H54 (cell line): ENCODE results near the gene SPPL3.

Experiments
- DNase-seq: peaks from one replicate; pipeline ENCODE4 v3.0.0; 2011; ENCODE audit warnings: low spot score, mixed read lengths; ENCODE audit not compliant: insufficient read length
- FAIRE-seq: peaks from 3 replicates; lab custom pipeline; 2011; peaks lifted over from hg19 to GRCh38; lab: Jason Lieb, UNC
- POLR2A ChIP-seq: IDR thresholded peaks from 2 replicates; pipeline ENCODE4 v1.6.1; 2011; ENCODE audit warnings: low read depth, mild to moderate bottlenecking, low read length

Gene SPPL3

DNA sequence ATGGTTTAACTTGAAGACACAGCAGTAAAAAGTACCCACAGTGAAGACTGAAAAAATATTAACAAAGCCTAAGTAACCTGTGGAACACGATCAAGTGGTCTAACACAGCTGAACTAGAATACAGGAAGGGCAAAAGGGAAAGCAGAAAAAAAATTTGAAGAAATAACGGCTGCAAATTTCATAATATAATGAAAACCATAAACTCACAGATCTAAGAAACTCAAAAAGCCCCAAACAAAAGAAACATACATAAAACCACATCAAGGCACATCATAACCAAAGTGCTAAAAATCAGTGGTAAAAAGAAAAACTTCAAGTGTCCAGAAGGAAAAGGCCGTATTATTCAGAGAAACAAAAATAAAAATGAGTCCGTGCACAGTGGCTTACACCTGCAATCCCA is 30.9 kb downstream of the SPPL3 start:
- TF ChIP-seq POLR2A, result no peak
- FAIRE-seq (no peak), DNase-seq (no peak)

DNA sequence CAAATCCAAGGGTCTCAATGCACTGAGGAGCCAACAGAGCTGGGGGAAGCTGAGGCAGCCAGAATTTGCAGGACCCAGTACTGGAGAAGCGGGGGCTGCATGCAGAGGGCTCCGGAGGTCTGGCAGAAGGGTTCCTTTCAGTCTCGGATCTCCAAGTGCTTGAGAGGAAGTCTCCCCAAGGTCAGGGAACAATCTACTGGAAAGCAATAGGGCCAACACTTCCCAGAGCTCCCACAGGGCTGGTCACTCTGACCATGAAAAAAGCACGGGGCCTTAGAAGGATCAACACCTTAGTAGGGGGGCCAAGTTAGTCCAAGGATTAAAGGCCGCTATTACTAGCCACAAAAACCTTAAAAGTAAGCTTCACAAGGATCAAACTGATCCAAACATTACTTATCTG is 31.7 kb downstream of the SPPL3 start:
- no peak for FAIRE-seq
- no peak for TF ChIP-seq POLR2A
- no peak for DNase-seq

DNA sequence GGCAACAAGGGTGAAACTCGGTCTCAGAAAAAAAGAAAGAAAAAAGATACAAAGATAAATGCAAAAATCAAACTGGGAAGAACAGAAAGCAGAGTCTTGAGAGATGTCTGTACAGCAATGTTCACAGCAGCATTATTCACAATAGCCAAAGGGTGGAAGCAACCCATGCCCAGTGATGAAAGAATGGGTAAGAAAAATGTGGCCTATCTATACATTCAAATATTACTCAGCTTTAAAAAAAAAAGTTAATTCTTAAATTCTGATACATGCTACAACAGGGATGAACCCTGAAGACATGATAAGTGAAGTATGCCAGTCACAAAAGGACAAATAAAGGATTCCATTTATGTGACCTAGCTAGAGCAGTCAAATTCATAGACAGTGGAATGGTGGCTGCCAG is 33.7 kb downstream of the SPPL3 start:
- FAIRE-seq (no peak), DNase-seq (no peak)
- no peak for TF ChIP-seq POLR2A

DNA sequence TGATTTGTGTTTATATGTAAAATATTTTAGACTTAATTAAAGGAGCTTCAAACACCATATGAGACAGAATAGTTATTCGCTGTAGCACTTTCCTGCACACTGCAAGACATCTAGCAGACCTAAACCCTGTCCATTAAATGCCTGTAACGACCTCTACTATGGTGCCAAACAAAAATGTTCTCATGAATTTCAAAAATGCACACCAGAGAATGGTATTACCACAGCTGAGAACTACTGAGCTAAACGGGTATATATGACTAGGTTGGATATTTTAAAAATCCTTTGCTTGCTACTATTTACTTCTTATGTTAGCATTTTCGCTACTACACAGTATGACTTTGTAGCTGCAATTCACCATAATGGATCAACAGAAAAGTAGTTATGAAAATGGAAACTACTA is 34.8 kb downstream of the SPPL3 start:
- FAIRE-seq (no peak), DNase-seq (no peak)
- no peak for TF ChIP-seq POLR2A

DNA sequence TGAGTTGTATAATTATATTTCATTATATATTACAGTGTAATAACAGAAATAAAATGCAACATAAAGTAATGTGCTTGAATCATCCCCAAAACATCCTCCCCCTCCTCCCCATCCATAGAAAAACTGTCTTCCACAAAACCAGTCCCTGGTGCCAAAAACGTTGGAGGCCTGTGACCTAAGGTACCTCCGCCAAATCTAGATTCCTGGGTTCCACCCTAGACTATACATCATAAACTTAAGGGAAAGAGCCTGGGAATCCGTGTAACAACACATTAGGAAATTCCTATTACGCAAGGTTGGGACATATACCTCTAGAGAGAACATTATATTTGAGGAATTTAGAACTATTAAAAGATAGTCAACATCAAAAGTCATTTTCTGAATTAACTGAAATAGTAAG is 38.0 kb downstream of the SPPL3 start:
- FAIRE-seq, result no peak
- DNase-seq, result no peak
- TF ChIP-seq POLR2A, result no peak

DNA sequence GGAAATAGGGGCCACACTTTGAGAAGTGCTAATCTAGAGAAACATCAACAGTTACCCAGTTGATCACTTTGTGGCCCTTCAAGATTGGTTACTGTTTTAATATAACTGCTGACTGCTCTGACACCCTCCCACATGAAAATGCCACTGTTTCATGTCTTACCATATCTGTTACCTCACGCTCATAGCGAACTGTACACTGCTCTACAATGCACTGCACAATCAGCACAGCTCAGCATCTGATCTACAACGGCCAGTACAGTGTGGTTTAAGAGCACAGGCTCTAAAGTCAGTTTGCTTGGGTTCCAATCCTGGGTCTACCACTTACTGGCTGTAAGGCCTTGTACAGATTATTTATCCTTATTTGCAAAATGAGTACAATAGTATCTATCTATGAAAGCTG is 39.1 kb downstream of the SPPL3 start:
- no peak for DNase-seq
- TF ChIP-seq POLR2A, result no peak
- FAIRE-seq, result no peak

DNA sequence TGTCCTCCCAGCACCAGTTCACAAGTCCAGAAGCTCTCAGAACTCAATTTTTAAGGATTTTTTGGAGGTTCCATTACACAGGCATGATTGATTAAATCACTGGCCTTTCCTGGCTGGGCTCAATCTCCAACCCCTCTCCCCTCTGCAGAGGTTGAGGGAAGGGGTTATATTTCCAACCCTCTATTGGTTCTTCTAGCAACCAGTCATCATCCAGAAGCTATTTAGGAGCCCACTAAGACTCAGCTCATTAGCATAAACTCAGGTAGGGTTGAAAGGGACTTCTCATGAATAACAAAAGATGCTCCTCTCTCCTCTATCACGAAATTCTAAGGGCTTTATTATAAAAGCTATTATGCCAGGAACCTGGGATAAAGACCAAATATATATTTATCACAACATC is 41.5 kb downstream of the SPPL3 start:
- no peak for TF ChIP-seq POLR2A
- no peak for DNase-seq
- no peak for FAIRE-seq

DNA sequence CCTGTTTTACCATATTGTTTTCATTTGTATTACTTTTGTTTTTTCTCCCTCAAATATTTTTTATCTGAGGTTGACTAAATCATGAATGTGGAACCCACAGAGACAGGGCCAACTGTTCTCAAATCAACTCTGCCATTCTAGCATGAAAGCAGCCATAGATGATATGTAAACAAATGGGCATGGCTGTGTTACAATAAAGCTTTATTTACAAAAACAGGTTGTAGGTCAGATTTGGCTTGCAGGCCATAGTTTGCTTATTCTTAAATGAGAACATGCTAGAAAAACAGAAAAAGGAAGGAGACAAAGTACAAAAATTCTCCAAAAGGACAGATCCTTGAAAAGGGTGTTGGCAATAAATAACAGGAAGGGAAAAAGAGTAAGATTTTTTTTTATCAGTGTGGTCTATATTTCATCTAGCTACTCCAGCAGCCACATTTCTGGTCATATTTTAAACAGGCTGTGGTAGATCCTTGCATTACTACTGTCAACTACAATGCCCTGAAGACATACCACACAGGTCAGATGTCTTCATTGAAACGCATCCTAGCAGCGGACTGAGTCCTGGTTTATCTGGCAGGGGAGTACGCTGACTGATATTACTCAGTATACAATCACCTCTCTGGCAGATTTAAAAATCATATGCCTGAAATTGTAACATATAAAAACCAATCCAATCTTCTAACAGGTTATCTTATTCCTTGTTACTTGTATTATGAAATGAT is 42.9 kb downstream of the SPPL3 start:
- no peak for DNase-seq
- FAIRE-seq, result no peak
- TF ChIP-seq POLR2A, result no peak

DNA sequence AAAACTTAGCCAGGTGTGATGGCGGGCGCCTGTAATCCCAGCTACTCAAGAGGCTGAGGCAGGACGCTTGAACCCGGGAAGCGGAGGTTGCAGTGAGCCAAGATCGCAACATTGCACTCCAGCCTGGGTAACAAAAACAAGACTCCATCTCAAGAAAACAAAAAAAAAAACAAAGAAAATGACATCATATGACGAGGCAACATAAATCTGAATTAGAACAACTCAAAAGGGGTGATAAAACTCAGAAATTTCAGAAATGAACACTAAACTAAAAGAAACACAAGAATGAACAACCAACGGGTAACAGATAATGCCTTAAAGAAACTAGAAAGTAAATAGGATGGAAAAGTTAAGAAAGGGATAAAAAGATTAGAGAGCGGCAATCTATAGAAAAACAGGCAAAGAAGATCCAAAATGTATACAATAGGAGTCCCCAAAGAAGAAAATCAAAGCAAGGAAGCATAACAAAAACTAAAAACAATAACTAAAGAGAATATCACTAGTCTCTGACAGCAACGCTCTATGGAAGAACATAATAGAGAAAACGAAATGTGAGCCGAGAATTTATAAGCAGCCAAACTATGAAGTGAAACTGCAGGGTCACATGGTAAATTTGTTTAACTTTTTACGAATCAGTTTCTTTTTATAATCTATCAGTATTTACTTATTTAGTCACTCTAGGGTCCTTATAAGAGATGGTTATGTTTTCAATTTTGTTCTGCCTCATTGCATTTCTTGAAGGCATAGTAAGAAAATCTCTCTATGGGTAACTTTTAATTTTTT is 45.7 kb downstream of the SPPL3 start:
- no peak for TF ChIP-seq POLR2A
- no peak for FAIRE-seq
- no peak for DNase-seq

DNA sequence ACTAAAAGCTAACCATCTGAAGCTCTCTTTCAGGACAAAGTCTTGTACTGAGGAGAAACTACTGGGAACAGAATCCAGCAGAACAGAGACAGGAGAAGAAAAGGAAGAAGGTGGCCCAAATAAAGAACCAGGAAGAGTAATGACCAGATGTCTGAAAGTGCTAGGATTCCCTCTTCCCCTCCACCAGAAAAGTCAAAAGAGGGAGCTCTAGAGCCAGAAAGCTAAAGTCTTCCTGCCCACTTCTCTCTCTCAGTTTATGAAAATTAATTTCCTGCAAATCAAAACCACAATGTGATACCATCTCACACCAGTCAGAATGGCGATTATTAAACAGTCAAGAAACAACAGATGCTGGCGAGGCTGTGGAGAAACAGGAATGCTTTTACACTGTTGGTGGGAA is 47.2 kb downstream of the SPPL3 start:
- no peak for TF ChIP-seq POLR2A
- FAIRE-seq, result peak; percentile 57
- no peak for DNase-seq

DNA sequence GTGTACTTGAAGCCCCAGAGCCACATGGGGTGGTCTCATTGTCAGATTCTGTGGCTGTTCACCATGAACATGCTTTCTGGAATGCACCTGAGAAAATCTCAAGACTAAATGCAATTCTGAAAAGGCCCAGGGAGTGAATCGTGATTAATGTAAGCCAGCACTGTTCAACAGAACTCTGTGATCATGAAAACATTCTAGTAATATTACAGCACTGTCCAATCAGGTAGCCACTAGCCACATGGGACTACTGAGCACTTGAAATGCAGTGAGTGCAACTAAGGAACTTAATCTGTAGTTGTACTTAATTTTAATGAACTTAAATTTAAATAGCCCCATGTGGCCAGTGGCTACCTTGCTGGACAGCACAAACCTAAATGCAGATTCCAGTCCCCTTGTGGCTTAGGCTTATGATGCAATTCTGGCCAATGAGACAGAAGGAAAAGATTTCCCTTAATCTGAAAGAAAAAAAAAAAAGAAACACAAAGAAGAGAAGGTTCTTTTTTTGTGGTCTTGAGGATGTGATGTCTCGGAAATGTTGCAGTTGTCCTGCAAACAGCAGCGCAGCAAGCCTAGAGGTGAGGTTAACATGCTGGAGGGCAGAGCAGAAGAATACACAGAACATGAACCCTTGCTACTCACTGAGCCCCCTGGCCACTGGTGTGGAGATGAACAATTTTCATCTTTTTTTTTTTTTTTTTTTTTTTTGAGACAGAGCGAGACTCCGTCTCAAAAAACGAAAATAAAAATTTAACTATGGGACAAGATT is 48.2 kb downstream of the SPPL3 start:
- DNase-seq (no peak), FAIRE-seq (peak; percentile 23)
- TF ChIP-seq POLR2A, result no peak

DNA sequence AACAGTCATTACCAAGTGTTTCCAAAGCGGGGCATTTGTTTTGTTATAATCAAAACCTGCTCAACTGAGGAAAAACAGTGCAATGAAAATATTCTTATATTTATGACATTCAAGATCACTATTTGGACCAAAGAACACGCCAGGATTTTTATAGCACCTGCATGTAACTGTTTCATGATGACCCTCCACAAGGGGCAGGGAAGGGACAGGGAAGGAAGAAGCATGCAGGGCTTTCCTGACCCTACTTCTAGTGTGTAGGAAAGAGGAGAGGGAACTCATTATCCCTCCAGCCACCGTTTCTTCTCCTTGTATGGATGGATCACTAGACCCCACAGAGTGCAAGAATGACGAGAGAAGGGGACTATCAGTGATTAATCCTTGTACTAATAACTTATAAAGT is 49.4 kb downstream of the SPPL3 start:
- DNase-seq (no peak), FAIRE-seq (no peak)
- TF ChIP-seq POLR2A, result no peak

DNA sequence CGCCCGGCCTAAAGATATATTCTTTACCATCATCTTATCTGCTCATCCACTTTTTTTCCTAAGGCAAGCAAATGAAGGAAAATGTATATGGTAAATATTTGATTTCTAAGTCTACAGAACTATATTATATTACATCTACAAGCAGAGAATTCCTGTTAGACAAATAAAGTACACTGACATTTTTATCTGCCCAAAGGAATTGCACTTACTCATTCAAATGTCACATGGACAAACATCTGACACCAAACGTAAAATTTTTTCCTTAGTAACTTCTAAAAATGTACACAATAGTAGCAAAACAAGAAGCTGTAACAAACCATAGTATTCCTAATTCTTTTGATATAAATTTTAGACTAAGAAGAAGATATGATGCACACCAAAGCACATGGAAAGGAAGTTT is 51.0 kb downstream of the SPPL3 start:
- no peak for DNase-seq
- no peak for TF ChIP-seq POLR2A
- no peak for FAIRE-seq

DNA sequence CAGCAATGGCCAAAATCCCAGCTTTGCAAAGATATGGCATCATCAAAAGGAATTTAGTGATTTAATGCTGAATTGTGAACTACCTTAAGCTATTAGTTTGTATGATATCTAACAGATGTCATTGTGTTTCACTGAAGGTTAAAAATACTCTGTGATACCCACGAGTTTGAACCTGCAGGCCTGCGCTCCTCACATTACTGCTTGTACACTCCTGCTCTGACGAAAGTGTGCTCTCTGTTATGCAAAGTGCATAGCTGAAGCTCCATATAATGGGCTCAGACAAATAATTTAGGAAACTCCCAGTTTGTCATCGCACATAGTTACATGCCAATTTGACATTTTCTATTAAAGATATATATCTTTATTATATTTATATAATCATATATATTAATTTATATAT is 52.2 kb downstream of the SPPL3 start:
- no peak for TF ChIP-seq POLR2A
- FAIRE-seq, result no peak
- no peak for DNase-seq
